Colonic mucosa (tissue), 4 donors: ENCODE measurements around the gene ARHGEF19. TPM values are rescaled to one million over a fixed set of nuclear protein-coding genes. Genes with fewer than 3 reads are reported as not detected.
A peak's percentile ranks its signal among the peaks of the same experiment; 100 is the strongest.
"Not testable (repeated sequence)": the region's sequence is repeated elsewhere in the genome, so short reads cannot be mapped to it uniquely, and the experiment has no call there.

Experiments used
- DNase-seq: peaks from one replicate; pipeline ENCODE4 v3.0.0-alpha.2; 2020
- H3K27ac ChIP-seq: fragments of 200-600 bp; one replicate; pipeline ENCODE4 v1.8.0; 2021
- H3K27me3 ChIP-seq: fragments of 200-600 bp; one replicate; pipeline ENCODE4 v1.8.0; 2021
- H3K36me3 ChIP-seq: fragments of 200-600 bp; one replicate; pipeline ENCODE4 v1.8.0; 2021
- H3K4me1 ChIP-seq: fragments of 200-600 bp; one replicate; pipeline ENCODE4 v1.8.0; 2021; ENCODE audit warnings: mild to moderate bottlenecking
- H3K4me3 ChIP-seq: fragments of 200-600 bp; one replicate; pipeline ENCODE4 v1.8.0; 2021
- H3K9ac ChIP-seq, 2 donors: one replicate each; pipeline ENCODE4 v1.7.0; 2013; ENCODE audit warnings: control low read depth in 2 of 2, low read depth in 2 of 2, low read length in 2 of 2
- H3K9me3 ChIP-seq: fragments of 200-600 bp; one replicate; pipeline ENCODE4 v1.8.0; 2021
- intact Hi-C: fragments of 100-400 bp; cut with DNase I; formaldehyde crosslinking; loops from one replicate; pipeline ENCODE4 v1.14.1; 2022
- total RNA-seq, 2 donors: library from RNA; stranded (reverse); fragmentation: NEBNext Ultra II Directional in 1 of 2; extraction: Animal tissue kit (Norgen Biotek cat#: 25700) in 1 of 2; gene quantifications; one replicate each; pipeline ENCODE4 v1.2.1, GENCODE V29; 2021
- TF ChIP-seq, protein P1 (sequence below): fragments of 200-600 bp; IDR thresholded peaks from one replicate; pipeline ENCODE4 v1.8.0; 2022; ENCODE audit warnings: antibody characterized with exemption, mild to moderate bottlenecking
- donor health status: healthy.
- donor health status: DM: no; HTN: no; CAD: no.
- donor health status: DM: no; HTN: no; CAD: no.

The ARHGEF19 gene
- 1 to 10 TPM; 5.8 to 9.0 TPM for total RNA-seq

DNA sequence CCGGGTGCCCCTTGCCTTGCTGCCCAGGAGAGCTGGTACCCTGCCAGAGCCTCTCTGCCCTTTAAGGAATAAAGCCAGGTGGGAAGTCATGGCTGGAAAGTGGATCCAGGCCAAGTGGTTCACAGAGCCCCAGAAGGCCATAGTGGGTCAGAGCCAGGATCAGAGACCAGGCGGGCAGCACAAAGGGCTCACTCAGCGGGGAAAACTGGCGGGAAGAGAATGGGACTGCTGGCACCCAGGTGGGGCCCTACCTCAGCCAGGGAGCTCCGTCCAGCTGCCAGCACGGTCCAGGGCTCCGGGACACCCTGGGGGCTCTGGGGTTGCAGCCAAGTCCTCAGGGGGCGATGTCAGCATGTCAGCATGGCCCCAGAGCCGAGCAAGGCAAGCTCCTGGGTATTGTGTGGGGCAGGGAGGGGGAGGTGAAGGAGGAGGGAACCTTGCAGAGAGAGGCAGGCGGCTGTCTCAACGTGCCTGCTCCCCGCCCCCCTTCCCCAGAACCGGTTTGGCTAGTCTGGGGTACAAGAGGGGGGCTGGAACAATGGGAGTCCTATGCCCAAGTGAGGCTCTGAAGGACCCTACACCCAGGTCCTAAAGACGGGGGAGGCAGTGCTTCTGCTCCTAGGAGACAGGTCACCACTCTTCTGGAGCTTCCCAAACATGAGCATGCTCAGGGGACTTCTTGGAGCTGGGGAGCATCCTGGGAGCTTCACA is at the start of gene ARHGEF19:
Gene ARHGEF19 (minus strand): TSS at position 402 of the 711 bp plus-strand sequence. CDS start 3,598 bp downstream, outside the sequence.
- Histone ChIP-seq H3K9ac (peak within 1 kb of the TSS in 1 of 2 donors; percentile 15), H3K27ac (no peak within 1 kb of the TSS), H3K9me3 (no peaks in the 10 kb centered on the region), H3K36me3 (no peaks in the 10 kb centered on the region), H3K27me3 (no peaks in the 10 kb centered on the region), H3K4me1 (peaks cover 8% of the 10 kb centered on the region), H3K4me3 (no peak within 1 kb of the TSS)
- peak; percentile 55 for DNase-seq
- intact Hi-C loops = no loop called here
- TF ChIP-seq, protein P1, sequence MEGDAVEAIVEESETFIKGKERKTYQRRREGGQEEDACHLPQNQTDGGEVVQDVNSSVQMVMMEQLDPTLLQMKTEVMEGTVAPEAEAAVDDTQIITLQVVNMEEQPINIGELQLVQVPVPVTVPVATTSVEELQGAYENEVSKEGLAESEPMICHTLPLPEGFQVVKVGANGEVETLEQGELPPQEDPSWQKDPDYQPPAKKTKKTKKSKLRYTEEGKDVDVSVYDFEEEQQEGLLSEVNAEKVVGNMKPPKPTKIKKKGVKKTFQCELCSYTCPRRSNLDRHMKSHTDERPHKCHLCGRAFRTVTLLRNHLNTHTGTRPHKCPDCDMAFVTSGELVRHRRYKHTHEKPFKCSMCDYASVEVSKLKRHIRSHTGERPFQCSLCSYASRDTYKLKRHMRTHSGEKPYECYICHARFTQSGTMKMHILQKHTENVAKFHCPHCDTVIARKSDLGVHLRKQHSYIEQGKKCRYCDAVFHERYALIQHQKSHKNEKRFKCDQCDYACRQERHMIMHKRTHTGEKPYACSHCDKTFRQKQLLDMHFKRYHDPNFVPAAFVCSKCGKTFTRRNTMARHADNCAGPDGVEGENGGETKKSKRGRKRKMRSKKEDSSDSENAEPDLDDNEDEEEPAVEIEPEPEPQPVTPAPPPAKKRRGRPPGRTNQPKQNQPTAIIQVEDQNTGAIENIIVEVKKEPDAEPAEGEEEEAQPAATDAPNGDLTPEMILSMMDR = no peak

DNA sequence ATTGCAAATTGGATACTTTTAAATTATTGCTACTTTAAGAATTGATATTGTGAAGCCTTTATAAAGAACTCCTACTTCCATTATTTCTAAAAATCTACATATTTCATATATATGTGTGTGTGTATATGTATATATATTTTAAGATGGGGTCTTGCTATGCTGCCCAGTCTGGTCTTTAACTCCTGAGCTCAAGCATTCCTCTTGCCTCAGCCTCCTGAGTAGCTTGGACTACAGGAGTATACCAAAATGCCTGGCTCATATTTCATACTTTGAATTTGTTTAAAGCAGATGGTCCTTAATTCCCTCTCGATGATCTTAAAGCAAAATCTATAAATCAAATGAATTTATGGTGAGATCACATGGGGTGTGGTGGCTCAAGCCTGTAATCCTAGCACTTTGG is 49.6 kb upstream of the ARHGEF19 start:
- TF ChIP-seq, protein P1 = no peak
- DNase-seq = no peak
- Histone ChIP-seq H3K4me3 (no peak overlapping the region), H3K9ac (no peak overlapping the region), H3K4me1 (no peaks in the 10 kb centered on the region), H3K36me3 (no peaks in the 10 kb centered on the region), H3K27ac (no peak overlapping the region), H3K27me3 (no peaks in the 10 kb centered on the region), H3K9me3 (no peaks in the 10 kb centered on the region)
- intact Hi-C loops = no loop called here

DNA sequence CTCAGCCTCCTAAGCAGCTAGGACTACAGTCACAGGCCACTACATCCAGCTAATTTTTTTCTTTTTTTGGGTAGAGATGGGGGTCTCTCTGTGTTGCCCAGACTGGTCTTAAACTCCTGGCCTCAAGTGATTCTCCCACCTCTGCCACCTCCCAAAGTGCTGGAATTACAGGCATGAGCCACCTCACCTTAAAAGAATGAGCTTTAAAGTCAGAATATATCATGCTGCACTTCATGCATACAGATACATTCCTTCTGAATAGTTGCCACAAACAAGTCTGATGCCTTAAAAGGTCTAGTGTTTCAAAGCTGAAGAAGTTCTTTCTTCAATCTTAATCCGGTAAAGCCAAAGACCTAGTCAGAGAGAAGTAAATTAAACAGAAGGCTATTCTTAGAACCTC is 48.4 kb upstream of the ARHGEF19 start:
- Histone ChIP-seq H3K4me3 (no peak overlapping the region), H3K27me3 (no peaks in the 10 kb centered on the region), H3K36me3 (no peaks in the 10 kb centered on the region), H3K27ac (no peak overlapping the region), H3K4me1 (no peaks in the 10 kb centered on the region), H3K9ac (no peak overlapping the region), H3K9me3 (no peaks in the 10 kb centered on the region)
- TF ChIP-seq, protein P1 = no peak
- intact Hi-C loops = no loop called here
- DNase-seq = no peak

DNA sequence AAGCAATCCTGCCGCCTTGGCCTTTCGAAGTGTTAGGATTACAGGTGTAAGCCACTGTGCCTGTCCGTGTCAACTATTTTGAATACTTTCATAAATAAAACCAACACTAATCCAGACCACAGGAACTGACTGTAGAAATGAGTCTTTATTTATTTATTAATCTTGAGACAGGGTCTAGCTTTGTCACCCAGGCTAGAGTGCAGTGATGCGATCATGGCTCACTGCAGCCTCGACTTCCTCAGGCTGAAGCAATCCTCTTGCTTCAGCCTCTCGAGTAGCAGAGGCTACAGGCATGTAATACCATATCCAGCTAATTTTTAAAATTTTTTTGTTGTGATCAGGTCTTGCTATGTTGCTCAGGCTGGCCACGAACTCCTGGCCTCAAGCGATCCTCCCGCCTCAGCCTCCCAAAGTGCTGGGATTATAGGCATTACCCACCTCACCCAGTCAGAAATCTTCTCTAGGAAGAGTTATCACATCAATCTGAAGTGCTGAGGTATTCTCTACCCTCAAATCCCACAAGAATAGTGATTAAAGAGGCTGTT is 46.2 kb upstream of the ARHGEF19 start:
- Histone ChIP-seq H3K4me1 (no peaks in the 10 kb centered on the region), H3K9me3 (no peaks in the 10 kb centered on the region), H3K27me3 (no peaks in the 10 kb centered on the region), H3K9ac (no peak overlapping the region), H3K36me3 (peaks cover 8% of the 10 kb centered on the region), H3K4me3 (no peak overlapping the region), H3K27ac (no peak overlapping the region)
- TF ChIP-seq, protein P1 = no peak
- DNase-seq = no peak
- intact Hi-C loops = loop anchor here (10.0 kb wide), 1 partner anchor 96 kb away; the partner anchor contains the start of gene FBXO42

DNA sequence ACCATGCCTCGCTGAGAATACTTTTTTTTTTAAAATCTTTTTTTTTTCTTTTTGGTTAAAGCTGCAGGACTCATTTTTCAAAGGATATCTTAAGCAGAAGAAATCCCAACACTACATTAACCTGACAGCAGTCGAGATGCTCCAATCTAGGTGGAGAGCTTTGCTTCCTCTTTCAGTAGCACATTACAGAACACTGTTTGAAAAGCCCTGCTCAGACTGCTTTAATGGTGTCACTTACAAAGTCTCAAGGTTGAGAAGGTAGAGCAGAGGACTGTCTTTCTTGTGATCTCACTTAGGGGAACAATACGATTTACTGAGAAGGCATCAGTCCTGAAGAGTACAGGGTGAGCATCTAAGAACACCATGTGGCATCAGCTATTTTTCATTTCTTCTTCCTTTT is 45.5 kb upstream of the ARHGEF19 start:
- H3K27me3 ChIP-seq = no peaks in the 10 kb centered on the region

DNA sequence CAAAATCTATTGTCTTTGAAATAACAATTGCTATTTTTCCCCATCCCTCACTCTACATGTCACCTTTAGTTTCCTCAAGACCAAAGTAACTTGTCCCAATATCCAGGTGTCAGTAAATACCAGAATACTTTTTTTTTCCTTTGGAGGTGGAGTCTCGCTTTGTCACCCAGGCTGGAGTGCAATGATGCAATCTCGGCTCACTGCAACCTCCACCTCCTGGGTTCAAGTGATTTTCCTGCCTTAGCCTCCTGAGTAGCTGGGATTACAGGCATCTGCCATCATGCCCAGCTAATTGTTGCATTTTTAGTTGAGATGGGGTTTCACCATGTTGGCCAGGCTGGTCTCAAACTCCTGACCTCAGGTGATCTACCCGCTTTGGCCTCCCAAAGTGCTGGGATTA is 45.1 kb upstream of the ARHGEF19 start:
- H3K27me3 ChIP-seq, H3K9me3 ChIP-seq, H3K4me1 ChIP-seq, H3K4me3 ChIP-seq, H3K36me3 ChIP-seq, DNase-seq, H3K27ac ChIP-seq, H3K9ac ChIP-seq: not testable (repeated sequence)
- intact Hi-C loops = loop anchor here (10.0 kb wide), 1 partner anchor 97 kb away; the partner anchor contains the start of gene FBXO42

More for the DNA sequence above, 45.5 kb upstream of the ARHGEF19 start:
- H3K9me3 ChIP-seq = no peaks in the 10 kb centered on the region
- TF ChIP-seq, protein P1 = no peak
- intact Hi-C loops = loop anchor here (10.0 kb wide), 1 partner anchor 97 kb away; the partner anchor contains the start of gene FBXO42
- no peak overlapping the region for H3K27ac ChIP-seq
- no peak overlapping the region for H3K9ac ChIP-seq
- H3K4me3 ChIP-seq = no peak overlapping the region
- H3K4me1 ChIP-seq = no peaks in the 10 kb centered on the region
- DNase-seq = no peak
- H3K36me3 ChIP-seq = peaks cover 8% of the 10 kb centered on the region
